GM12891 (cell line): ENCODE results near the gene ACCSL.

Experiments
- DNase-seq: peaks from one replicate; pipeline ENCODE4 v3.0.0; 2011; ENCODE audit warnings: low spot score; ENCODE audit not compliant: insufficient read length
- FAIRE-seq: peaks from 2 replicates; lab custom pipeline; 2011; peaks lifted over from hg19 to GRCh38; lab: Jason Lieb, UNC
- PAX5 ChIP-seq: IDR thresholded peaks from 2 replicates; pipeline ENCODE4 v1.6.1; 2011; ENCODE audit warnings: low read length, moderate library complexity, mild to moderate bottlenecking; ENCODE audit not compliant: insufficient read depth, severe bottlenecking
- POLR2A ChIP-seq: IDR thresholded peaks from 2 replicates; pipeline ENCODE4 v1.6.1; 2011; ENCODE audit warnings: low read depth, low read length, control low read depth
- POLR2AphosphoS5 ChIP-seq: IDR thresholded peaks from 2 replicates; pipeline ENCODE4 v1.6.1; 2011; ENCODE audit warnings: low read depth, low read length, control low read depth
- POU2F2 ChIP-seq: IDR thresholded peaks from 2 replicates; pipeline ENCODE4 v1.6.1; 2011; ENCODE audit warnings: low read depth, mild to moderate bottlenecking, control low read depth, low read length, moderate library complexity
- SPI1 ChIP-seq: IDR thresholded peaks from 2 replicates; pipeline ENCODE4 v1.6.1; 2011; ENCODE audit warnings: low read depth, low read length, control low read depth
- TAF1 ChIP-seq: IDR thresholded peaks from 2 replicates; pipeline ENCODE4 v1.6.1; 2011; ENCODE audit warnings: low read depth, low read length, control low read depth

ACCSL gene

DNA sequence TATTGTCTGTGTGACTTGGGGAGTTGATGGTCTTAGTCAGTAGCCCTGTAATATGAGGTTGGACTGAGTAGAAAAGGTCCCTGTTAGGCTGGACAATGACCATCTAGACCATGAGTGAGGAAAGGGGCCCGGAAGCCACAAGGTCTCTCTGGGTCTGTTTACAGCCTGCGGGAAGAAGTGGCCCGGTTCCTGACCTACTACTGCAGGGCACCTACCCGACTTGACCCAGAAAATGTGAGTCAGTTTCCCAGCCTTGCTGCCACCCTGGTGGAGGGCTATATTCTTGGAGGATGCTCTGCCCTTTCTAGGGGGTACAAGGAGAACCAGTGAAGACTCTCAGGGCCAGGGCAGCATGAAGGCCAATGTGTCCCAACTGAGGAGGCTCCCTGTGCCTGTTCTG, 3.4 kb downstream of the ACCSL start:
- FAIRE-seq (no peak), DNase-seq (no peak)
- TF ChIP-seq POLR2A, result no peak
- TF ChIP-seq POU2F2, result no peak
- no peak for TF ChIP-seq PAX5

DNA sequence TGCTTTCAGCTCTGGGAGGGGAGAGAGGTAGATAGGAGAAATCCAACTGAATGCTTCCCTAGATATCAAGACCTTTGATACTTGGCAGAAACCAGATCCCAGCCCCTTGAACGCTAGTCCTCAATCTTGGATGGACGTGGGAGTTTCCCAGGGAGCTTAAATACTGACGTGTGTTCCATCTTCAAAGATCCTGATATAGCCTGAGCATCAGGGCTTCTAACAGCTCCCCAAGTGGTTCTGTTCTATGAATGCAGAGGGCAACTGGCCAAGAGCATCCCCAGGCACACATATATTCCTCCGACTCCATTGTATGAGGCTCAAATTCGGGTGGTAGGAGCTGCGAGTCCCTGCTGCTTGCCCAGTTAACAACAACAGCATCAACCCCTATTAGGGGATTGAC, 9.6 kb downstream of the ACCSL start:
- TF ChIP-seq POU2F2 (no peak), POLR2AphosphoS5 (no peak), POLR2A (no peak), SPI1 (no peak), TAF1 (no peak), PAX5 (no peak)
- FAIRE-seq, result no peak
- DNase-seq, result no peak

GRCh38 chr11:44058275-44058674, 10.5 kb downstream of the ACCSL start:
- no peak for FAIRE-seq

DNA sequence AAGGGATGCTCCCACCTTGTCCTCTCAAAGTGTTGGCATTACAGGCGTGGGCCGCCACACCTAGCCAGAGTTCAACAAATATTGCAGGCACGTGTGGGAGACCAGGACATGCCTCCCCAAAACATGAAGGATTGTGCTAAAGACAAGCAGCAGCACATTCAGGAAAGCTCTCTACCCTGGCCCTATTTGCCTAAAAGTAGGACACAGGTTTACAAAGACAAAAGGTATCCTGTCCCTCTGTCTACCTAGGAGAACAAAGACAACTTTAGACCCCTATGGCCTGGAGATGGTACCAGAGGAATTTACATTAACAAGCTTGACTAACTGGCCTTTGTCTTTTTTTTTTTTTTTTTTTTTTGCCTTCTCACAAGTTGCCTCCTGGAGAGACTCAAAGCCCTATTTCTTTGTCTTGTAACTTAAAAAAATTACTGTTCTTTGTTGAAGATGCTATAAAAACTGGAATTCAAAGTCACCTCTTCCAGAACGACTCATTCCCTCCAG, 17.4 kb downstream of the ACCSL start:
- FAIRE-seq (no peak), DNase-seq (no peak)
- TF ChIP-seq SPI1, result no peak
- no peak for TF ChIP-seq POLR2A
- TF ChIP-seq PAX5, result no peak
- TF ChIP-seq POU2F2, result no peak
- TF ChIP-seq TAF1, result no peak
- no peak for TF ChIP-seq POLR2AphosphoS5

More at GRCh38 chr11:44058275-44058674, 10.5 kb downstream of the ACCSL start:
- no peak for TF ChIP-seq POU2F2
- no peak for TF ChIP-seq POLR2A
- no peak for TF ChIP-seq POLR2AphosphoS5
- no peak for TF ChIP-seq PAX5
- no peak for TF ChIP-seq SPI1
- no peak for TF ChIP-seq TAF1
- DNase-seq, result no peak

- peak; percentile 84 for DNase-seq
- FAIRE-seq, result peak; percentile 96
- peak; percentile 65; the same call in 1 of the 2 replicates for TF ChIP-seq POLR2A
- no peak for TF ChIP-seq PAX5
- TF ChIP-seq POU2F2, result 0 out of 2 replicates have a peak, but pooled peaks have one; percentile 36
- peak; percentile 76 for TF ChIP-seq SPI1
- peak; percentile 36; the same call in 1 of the 2 replicates for TF ChIP-seq TAF1
- TF ChIP-seq POLR2AphosphoS5, result peak; percentile 58; the same call in 1 of the 2 replicates
Observed at GRCh38 chr11:44065841-44066731, 18.3 kb downstream of the ACCSL start, which contains the start of gene ACCS. Gene ACCS (plus strand): TSS chr11:44066270. CDS start chr11:44067628, 1,358 bp downstream.

- FAIRE-seq (no peak), DNase-seq (no peak)
- no peak for TF ChIP-seq TAF1
- no peak for TF ChIP-seq POLR2AphosphoS5
- no peak for TF ChIP-seq POLR2A
Observed at GRCh38 chr11:44066732-44067141, 19.0 kb downstream of the ACCSL start.

- DNase-seq, result no peak
- TF ChIP-seq PAX5 (no peak), POU2F2 (no peak), TAF1 (no peak), SPI1 (no peak), POLR2AphosphoS5 (no peak), POLR2A (no peak)
- no peak for FAIRE-seq
Observed at GRCh38 chr11:44067266-44067665, 19.5 kb downstream of the ACCSL start.

DNA sequence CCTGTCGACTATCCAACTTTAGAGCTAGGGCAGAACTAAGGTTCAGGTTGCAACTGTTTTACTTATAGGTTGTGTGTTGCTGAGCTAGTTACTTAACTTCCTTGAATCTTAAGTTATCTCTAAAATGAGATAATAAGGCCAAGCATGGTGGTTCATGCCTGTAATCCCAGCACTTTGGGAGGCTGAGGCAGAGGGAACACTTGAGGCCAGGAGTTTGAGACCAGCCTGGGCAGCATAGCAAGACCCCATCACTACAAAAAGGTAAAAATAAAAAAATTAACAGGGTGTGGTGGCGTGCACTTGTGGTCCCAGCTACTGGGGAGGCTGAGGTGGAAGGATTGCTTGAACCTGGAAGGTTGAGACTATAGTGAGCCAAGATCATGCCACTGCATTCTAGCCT, 20.4 kb downstream of the ACCSL start:
- TF ChIP-seq POLR2AphosphoS5, result no peak
- TF ChIP-seq PAX5, result no peak
- no peak for TF ChIP-seq SPI1
- no peak for TF ChIP-seq TAF1
- no peak for TF ChIP-seq POU2F2
- no peak for TF ChIP-seq POLR2A
- DNase-seq (no peak), FAIRE-seq (no peak)

- TF ChIP-seq TAF1, result no peak
- TF ChIP-seq POU2F2, result no peak
- TF ChIP-seq POLR2AphosphoS5, result no peak
- no peak for TF ChIP-seq PAX5
- TF ChIP-seq POLR2A, result no peak
- TF ChIP-seq SPI1, result no peak
- FAIRE-seq, result no peak
- DNase-seq, result no peak
Observed at GRCh38 chr11:44071157-44071556, 23.4 kb downstream of the ACCSL start.

DNA sequence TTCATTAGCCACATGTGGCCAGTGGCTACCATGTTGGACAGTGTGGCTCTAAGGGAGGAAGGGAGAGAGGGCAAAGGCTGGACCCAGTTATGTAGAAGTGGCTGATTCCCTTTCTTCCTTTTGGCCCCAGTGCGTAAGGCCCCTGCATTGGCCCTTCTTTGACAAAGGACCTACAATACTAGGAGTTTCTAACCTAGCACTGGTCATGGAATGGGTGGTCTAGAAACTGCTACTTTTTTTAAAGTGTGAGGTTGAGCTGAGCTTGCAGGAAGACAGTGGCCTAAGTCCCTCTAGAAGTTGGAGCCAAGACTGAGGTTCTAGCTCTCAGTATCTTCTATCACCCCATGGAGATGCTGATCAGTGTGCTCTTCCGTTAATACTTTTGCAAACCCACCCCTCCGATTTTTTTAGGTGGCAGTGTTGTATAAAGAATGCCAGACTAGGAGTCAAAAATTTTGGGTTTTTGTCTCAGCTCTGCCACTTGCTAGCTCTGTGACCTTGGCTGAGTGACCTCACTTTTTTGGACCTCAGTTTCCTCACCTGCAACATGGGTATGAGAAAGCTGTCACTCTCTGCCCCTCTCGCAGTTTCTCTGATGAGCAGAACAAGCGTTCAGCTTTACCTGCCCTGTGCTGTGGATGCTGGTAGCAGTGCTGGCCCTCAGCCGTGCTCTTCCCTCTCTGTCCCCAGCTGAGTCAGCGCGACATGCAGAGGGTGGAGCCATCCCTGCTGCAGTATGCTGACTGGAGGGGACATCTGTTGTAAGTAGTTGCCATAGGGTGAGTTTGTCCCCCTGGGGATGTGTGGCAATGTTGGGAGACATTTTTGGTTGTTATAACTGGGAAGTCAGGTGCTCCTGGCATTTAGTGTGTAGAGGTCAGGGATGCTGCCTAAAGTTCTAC, 25.2 kb downstream of the ACCSL start:
- DNase-seq (no peak), FAIRE-seq (no peak)
- TF ChIP-seq POLR2AphosphoS5 (no peak), TAF1 (no peak), POLR2A (no peak), SPI1 (no peak), PAX5 (no peak), POU2F2 (no peak)
